A673 (cell line): Measurements from ENCODE around the gene CNTN1.

Experiments
- EZH2 ChIP-seq: fragments of 200-600 bp; sonication (generic); IDR thresholded peaks from 2 replicates; pipeline ENCODE4 v1.6.1; 2017; ENCODE audit warnings: borderline replicate concordance, low read depth, mild to moderate bottlenecking, mixed read lengths, antibody characterized with exemption, low read length; ENCODE audit not compliant: poor library complexity, severe bottlenecking
- TF ChIP-seq, protein P1 (sequence below): fragments of 300-800, 200-600 bp; sonication (generic); conservative IDR thresholded peaks from 2 replicates; pipeline ENCODE4 v1.5.1; 2017; ENCODE audit warnings: low read depth, mild to moderate bottlenecking, antibody characterized with exemption, low read length, moderate library complexity, mixed read lengths

DNA sequence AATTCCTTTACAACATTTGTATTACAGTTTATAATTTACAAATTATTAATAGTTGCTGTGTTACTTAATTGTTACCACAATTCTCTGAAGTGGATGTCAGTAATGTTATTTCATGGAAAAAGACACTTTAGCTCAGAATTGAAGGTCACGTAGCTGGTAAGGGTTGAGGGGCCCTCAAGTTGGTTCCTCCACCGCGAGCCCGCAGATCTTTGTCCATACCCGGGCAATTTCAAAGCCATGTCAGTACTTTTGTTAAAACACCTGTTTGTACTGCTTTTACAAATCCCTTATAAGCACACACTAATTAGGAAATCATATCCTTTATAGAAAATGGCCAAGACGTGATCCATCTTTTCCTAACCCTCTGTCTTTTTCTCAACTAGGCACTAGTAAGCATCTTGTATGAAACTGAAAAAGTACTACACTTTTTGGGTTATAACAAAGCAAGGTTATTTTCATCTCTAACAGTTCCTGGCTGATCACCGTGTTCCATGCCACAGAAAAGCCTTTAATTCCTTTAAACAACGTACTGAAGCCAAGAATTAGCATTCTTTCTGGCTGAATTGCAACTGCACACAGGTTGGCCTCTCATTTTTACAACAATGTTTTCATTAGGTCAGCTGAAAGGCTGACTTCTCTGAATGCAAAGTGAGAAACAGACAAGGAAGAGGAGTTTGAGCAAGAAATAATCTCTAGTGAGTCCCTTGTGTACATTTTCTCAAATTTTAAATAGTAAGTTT lies 76.1 kb downstream of the CNTN1 start:
- TF ChIP-seq, protein P1, sequence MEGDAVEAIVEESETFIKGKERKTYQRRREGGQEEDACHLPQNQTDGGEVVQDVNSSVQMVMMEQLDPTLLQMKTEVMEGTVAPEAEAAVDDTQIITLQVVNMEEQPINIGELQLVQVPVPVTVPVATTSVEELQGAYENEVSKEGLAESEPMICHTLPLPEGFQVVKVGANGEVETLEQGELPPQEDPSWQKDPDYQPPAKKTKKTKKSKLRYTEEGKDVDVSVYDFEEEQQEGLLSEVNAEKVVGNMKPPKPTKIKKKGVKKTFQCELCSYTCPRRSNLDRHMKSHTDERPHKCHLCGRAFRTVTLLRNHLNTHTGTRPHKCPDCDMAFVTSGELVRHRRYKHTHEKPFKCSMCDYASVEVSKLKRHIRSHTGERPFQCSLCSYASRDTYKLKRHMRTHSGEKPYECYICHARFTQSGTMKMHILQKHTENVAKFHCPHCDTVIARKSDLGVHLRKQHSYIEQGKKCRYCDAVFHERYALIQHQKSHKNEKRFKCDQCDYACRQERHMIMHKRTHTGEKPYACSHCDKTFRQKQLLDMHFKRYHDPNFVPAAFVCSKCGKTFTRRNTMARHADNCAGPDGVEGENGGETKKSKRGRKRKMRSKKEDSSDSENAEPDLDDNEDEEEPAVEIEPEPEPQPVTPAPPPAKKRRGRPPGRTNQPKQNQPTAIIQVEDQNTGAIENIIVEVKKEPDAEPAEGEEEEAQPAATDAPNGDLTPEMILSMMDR = no peak
- no peak for TF ChIP-seq EZH2
